ENCODE data around the gene OTULIN. TPM values are rescaled to one million over a fixed set of nuclear protein-coding genes. Genes with fewer than 3 reads are reported as not detected.

The OTULIN gene
- total and polyA plus RNA-seq, 2 of the 13 experiments (the other 11 are each of a cell fraction or from before 2014, with no cell fraction given), result 7.0 to 34.8 TPM

DNA sequence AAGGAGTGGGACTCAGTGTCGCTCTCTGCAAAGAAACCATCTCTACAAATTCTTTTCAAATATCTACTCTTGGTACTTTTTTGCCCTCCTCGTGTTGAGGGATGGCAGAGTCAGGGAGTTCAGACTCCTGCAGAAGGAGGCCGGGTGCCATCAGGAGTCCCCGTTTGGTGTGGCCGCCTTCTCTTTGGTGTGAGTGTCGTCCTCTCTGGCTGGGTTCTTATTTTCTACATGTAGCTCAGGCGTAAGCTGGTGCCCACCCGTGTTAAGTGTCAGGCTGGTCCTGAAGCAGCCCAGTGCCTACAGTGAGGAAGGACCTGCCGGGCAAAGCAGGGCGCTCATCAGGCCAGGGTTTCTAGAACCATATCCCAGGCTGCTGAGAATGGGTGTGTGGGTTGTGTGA lies 37.0 kb downstream of the OTULIN start:
- Histone ChIP-seq H4K20me1 (ENCODE audit: insufficient read depth, low read length) (0 out of 2 replicates have a peak, but pooled peaks cover 3% of the 10 kb centered on the region), H3K9me3 (ENCODE audit: low read length) (no peaks in the 10 kb centered on the region), H3K79me2 (ENCODE audit: insufficient read depth, low read length) (no peaks in the 10 kb centered on the region), H3K27me3 (ENCODE audit: control insufficient read depth in 1 of 2, insufficient read depth in 2 of 2, low read length in 2 of 2) (no peaks in the 10 kb centered on the region), H3K4me2 (ENCODE audit: low read depth, low read length) (no peak overlapping the region), H3K36me3 (replicated peaks in 1 of 2; ENCODE audit: control insufficient read depth in 1 of 2, insufficient read depth in 2 of 2, low read length in 2 of 2) (peaks cover 11 to 57% of the 10 kb centered on the region in 2 experiments; a peak in 4 of 5 replicates), H2AFZ (ENCODE audit: low read length) (no peak overlapping the region), H3K4me1 (ENCODE audit: insufficient read depth, low read length) (peaks cover 6% of the 10 kb centered on the region; the same call in 1 of the 2 replicates), H3K9ac (ENCODE audit: insufficient read depth, low read depth, low read length) (no peak overlapping the region), H3K27ac (ENCODE audit: extremely low read length, insufficient read depth, low read length) (no peak overlapping the region), H3K4me3 (replicated peaks in 1 of 3; ENCODE audit: insufficient read depth in 1 of 3, low read depth in 2 of 3, low read length in 3 of 3) (no peak overlapping the region)
- 98% methylated on average over 10 of the region's 10 CpGs for WGBS (ENCODE audit: low lambda C conversion rate)
- TF ChIP-seq ATF7 (IDR thresholded peaks at IDR 0.05) (no peak), ATF7 (CRISPR knock-in tag; IDR thresholded peaks at IDR 0.05) (no peak)
- FAIRE-seq (no peak), ATAC-seq (no peak; the same call in 2 of the 3 replicates), DNase-seq (ENCODE audit: low spot score) (no peak)
- in situ Hi-C loops (cut with HindIII; ENCODE audit: extremely low pct_ligation_motif_present, low pct_unique_long_range_greater_than_20kb) (no loop called here), intact Hi-C loops (cut with micrococcal nuclease; ENCODE audit: unreplicated experiment) (no loop called here)
- BruUV-seq (replicated peaks), result no TSS peak
- CTCF ChIA-PET (ENCODE audit: low intra/inter-chr PET ratio, low total read pairs), result no interaction called here
- POLR2A ChIA-PET, result no interaction called here

DNA sequence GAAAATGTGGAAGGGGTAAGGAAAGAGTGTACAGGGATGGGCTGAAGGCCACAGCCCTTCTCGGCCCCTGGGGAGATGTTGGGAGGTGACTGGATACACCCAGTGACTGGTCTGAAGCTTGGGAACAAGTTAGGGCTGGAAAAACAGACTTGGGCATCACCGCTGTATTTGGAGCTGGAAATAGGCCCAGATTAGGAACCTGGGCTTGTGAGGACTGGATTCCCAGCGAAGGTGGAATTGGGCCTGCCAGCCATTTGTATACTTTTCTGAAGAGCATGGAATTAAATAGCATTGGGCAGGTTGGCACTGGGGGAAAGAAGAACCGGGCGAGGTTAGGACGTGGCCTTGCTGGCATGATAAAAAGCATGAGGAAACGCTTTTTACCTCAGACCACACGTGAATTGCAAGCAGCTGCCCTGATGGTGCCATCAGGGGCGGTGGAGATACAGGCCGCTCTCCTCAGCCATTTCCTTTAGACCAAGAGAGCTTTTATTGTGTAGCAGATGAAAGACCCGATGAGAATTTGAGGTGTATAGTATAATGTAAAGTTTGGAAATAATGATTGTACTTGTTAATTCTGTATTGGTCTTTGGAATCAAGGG lies 37.8 kb downstream of the OTULIN start:
- intact Hi-C loops (cut with micrococcal nuclease; ENCODE audit: unreplicated experiment), result no loop called here

More for the DNA sequence above, 37.8 kb downstream of the OTULIN start:
- DNase-seq (ENCODE audit: low spot score) (no peak), ATAC-seq (no peak), FAIRE-seq (no peak)
- TF ChIP-seq ZFP36L1 (CRISPR knock-in tag; IDR thresholded peaks at IDR 0.05) (no peak), RBM22 (optimal IDR thresholded peaks at IDR 0.05; ENCODE audit: low read length) (peak; percentile 38), HNRNPUL1 (IDR thresholded peaks at IDR 0.05; ENCODE audit: low read depth, low read length) (no peak)
- ChIA-PET CTCF (ENCODE audit: low intra/inter-chr PET ratio, low total read pairs) (no interaction called here), POLR2A (no interaction called here)
- no peaks in the 10 kb centered on the region for H3K27me3 ChIP-seq (ENCODE audit: control insufficient read depth in 1 of 2, insufficient read depth in 2 of 2, low read length in 2 of 2)
- H2AFZ ChIP-seq (ENCODE audit: low read length), result no peak overlapping the region
- no peak overlapping the region for H3K27ac ChIP-seq (ENCODE audit: extremely low read length, insufficient read depth, low read length)
- BruUV-seq (replicated peaks), result no TSS peak
- no peak overlapping the region for H3K4me3 ChIP-seq (replicated peaks in 1 of 3; ENCODE audit: insufficient read depth in 1 of 3, low read depth in 2 of 3, low read length in 3 of 3)
- peaks cover 6% of the 10 kb centered on the region; the same call in 1 of the 2 replicates for H3K4me1 ChIP-seq (ENCODE audit: insufficient read depth, low read length)
- H3K79me2 ChIP-seq (ENCODE audit: insufficient read depth, low read length), result no peaks in the 10 kb centered on the region
- H3K9me3 ChIP-seq (ENCODE audit: low read length), result no peaks in the 10 kb centered on the region
- H3K9ac ChIP-seq (ENCODE audit: insufficient read depth, low read depth, low read length), result no peak overlapping the region
- in situ Hi-C loops (cut with HindIII; ENCODE audit: extremely low pct_ligation_motif_present, low pct_unique_long_range_greater_than_20kb), result no loop called here
- WGBS (ENCODE audit: low lambda C conversion rate), result 99% methylated on average over 11 of the region's 11 CpGs
- 0 out of 2 replicates have a peak, but pooled peaks cover 3% of the 10 kb centered on the region for H4K20me1 ChIP-seq (ENCODE audit: insufficient read depth, low read length)
- H3K36me3 ChIP-seq (replicated peaks in 1 of 2; ENCODE audit: control insufficient read depth in 1 of 2, insufficient read depth in 2 of 2, low read length in 2 of 2), result peaks cover 13 to 57% of the 10 kb centered on the region in 2 experiments; a peak in 4 of 5 replicates
- H3K4me2 ChIP-seq (ENCODE audit: low read depth, low read length), result no peak overlapping the region

Data from HepG2 (cell line).